OCI-LY7 (cell line): ENCODE measurements around the gene LPP.

ENCODE experiments used
- EZH2phosphoT487 ChIP-seq: fragments of 200-600 bp; sonication (generic); IDR thresholded peaks from 2 replicates; pipeline ENCODE4 v1.6.1; 2018; ENCODE audit warnings: low read depth, borderline replicate concordance, mild to moderate bottlenecking, mixed run types, antibody characterized with exemption, low read length, moderate library complexity, mixed read lengths
- TF ChIP-seq, protein P1 (sequence below): fragments of 200-600 bp; sonication (generic); conservative IDR thresholded peaks from 2 replicates; pipeline ENCODE4 v1.5.1; 2014; ENCODE audit warnings: mild to moderate bottlenecking, antibody characterized with exemption, low read length, moderate library complexity, mixed read lengths

DNA sequence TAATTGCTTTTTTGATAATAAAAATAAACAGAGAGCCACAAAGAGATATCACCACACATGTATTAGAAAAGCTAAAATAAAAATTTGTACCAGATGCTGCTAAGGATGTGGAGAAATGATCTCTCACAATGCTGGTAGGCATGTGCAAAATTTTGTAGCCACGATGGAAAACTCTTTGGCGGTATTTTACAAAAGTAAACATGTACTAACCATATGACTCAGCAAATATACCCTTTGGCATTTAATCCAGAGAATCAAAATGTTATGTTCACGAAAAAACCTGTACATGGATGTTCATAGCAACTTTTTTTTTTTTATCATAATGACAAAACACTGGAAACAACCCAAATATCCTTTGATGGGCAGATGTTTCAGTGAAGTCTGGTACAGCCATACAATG is 261.2 kb downstream of the LPP start:
- TF ChIP-seq, protein P1, sequence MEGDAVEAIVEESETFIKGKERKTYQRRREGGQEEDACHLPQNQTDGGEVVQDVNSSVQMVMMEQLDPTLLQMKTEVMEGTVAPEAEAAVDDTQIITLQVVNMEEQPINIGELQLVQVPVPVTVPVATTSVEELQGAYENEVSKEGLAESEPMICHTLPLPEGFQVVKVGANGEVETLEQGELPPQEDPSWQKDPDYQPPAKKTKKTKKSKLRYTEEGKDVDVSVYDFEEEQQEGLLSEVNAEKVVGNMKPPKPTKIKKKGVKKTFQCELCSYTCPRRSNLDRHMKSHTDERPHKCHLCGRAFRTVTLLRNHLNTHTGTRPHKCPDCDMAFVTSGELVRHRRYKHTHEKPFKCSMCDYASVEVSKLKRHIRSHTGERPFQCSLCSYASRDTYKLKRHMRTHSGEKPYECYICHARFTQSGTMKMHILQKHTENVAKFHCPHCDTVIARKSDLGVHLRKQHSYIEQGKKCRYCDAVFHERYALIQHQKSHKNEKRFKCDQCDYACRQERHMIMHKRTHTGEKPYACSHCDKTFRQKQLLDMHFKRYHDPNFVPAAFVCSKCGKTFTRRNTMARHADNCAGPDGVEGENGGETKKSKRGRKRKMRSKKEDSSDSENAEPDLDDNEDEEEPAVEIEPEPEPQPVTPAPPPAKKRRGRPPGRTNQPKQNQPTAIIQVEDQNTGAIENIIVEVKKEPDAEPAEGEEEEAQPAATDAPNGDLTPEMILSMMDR, result no peak
- no peak for TF ChIP-seq EZH2phosphoT487
